Breast epithelium (tissue), 4 donors: ENCODE data around the gene HRNR. TPM values are rescaled to one million over a fixed set of nuclear protein-coding genes. Genes with fewer than 3 reads are reported as not detected.
A peak's percentile ranks its signal among the peaks of the same experiment; 100 is the strongest.

Experiments
- DNase-seq, 2 donors: peaks; one replicate each; pipeline ENCODE4 v3.0.0-alpha.2; 2019; ENCODE audit warnings: low spot score in 2 of 2
- H3K27ac ChIP-seq, 2 donors: fragments of 200-600 bp; sonication (generic) in 1 of 2; one replicate each; pipeline ENCODE4 v1.5.1; 2016 to 2019; ENCODE audit warnings: mild to moderate bottlenecking in 1 of 2
- H3K27me3 ChIP-seq, 2 donors: fragments of 200-600 bp; sonication (generic) in 1 of 2; one replicate each; pipeline versions ENCODE4 v1.5.1 to v1.6.0; 2017 to 2019; ENCODE audit warnings: control low read depth in 1 of 2, mild to moderate bottlenecking in 1 of 2
- H3K36me3 ChIP-seq: fragments of 200-600 bp; one replicate; pipeline ENCODE4 v1.5.1; 2019
- H3K4me1 ChIP-seq, 2 donors: fragments of 200-600 bp; sonication (generic); one replicate each; pipeline ENCODE4 v1.5.1; 2016 to 2019; ENCODE audit warnings: control low read depth in 1 of 2
- H3K4me3 ChIP-seq, 3 donors: fragments of 200-600 bp; sonication (generic); 1 replicate in 2 of 3; 2 replicates in 1 of 3; pipeline ENCODE4 v1.5.1; 2016 to 2019; ENCODE audit warnings: mild to moderate bottlenecking in 3 of 3, moderate library complexity in 2 of 3
- H3K9me3 ChIP-seq, 2 donors: fragments of 200-600 bp; sonication (generic) in 1 of 2; one replicate each; pipeline ENCODE4 v1.5.1; 2016 to 2019; ENCODE audit warnings: control low read depth in 1 of 2
- POLR2A ChIP-seq: fragments of 450-650 bp; IDR thresholded peaks from one replicate; pipeline ENCODE4 v1.6.1; 2016; ENCODE audit warnings: antibody characterized with exemption, mild to moderate bottlenecking, moderate library complexity
- POLR2AphosphoS5 ChIP-seq, 3 donors: sonication (generic); formaldehyde crosslinking; IDR thresholded peaks; one replicate each; pipeline ENCODE4 v1.6.1; 2017; ENCODE audit warnings: antibody characterized with exemption in 3 of 3
- intact Hi-C: fragments of 100-400 bp; cut with DNase I; formaldehyde crosslinking; loops from one replicate; pipeline ENCODE4 v1.15.1; 2023; ENCODE audit warnings: low total_unique reads
- total RNA-seq, 3 donors: library from RNA; depleted of rRNA; stranded (reverse); fragments of >200 nt; gene quantifications; one replicate each; pipeline ENCODE4 v1.1.0, GENCODE V29; 2016
- TF ChIP-seq, protein P1 (sequence below), 3 donors: fragments of 450-650 bp; IDR thresholded peaks; one replicate each; pipeline ENCODE4 v1.5.1; 2016 to 2017; ENCODE audit warnings: antibody characterized with exemption in 3 of 3, mild to moderate bottlenecking in 3 of 3, moderate library complexity in 3 of 3

HRNR gene
- total RNA-seq, 3 donors from 2014 or later = not detected

DNA sequence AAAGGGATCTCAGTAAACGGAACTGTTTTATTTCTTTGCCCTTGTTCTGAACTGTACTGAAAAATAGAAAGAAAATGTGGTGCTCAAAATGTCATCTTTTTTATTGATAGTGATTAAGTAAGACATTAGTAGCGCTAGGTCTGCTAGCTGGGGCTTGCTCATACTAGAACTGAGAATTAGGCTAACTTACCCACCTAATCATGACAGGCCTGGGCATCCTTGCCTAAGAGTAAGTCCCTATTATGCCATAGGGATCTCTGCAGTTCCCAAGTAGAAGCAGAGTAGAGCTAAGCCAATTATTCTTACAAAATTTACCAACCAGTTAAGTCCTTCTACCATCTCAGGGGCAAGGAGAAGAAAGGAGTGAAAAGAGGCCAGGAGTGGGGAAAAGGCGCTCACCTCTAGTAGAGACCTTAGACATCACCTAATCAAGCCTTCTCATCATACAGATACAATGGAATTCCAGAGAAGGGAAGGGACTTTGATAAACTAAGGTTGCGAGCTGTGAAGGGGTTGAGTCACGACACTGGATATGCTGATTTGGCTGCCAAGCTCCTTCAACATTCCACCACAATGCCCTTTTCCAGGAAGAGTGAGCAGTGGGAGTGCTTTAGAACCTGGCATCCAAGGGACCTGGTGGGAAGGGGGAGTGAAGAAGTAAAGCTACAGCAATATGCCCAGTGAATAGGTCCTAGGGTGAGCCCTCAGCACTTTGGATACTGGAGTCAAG is 37.3 kb downstream of the HRNR start:
- TF ChIP-seq, protein P1, sequence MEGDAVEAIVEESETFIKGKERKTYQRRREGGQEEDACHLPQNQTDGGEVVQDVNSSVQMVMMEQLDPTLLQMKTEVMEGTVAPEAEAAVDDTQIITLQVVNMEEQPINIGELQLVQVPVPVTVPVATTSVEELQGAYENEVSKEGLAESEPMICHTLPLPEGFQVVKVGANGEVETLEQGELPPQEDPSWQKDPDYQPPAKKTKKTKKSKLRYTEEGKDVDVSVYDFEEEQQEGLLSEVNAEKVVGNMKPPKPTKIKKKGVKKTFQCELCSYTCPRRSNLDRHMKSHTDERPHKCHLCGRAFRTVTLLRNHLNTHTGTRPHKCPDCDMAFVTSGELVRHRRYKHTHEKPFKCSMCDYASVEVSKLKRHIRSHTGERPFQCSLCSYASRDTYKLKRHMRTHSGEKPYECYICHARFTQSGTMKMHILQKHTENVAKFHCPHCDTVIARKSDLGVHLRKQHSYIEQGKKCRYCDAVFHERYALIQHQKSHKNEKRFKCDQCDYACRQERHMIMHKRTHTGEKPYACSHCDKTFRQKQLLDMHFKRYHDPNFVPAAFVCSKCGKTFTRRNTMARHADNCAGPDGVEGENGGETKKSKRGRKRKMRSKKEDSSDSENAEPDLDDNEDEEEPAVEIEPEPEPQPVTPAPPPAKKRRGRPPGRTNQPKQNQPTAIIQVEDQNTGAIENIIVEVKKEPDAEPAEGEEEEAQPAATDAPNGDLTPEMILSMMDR (IDR thresholded peaks at IDR 0.05) = no peak
- TF ChIP-seq POLR2A = no peak
- TF ChIP-seq POLR2AphosphoS5 (IDR thresholded peaks at IDR 0.05) = no peak
- Histone ChIP-seq H3K27me3 (no peaks in the 10 kb centered on the region), H3K9me3 (no peaks in the 10 kb centered on the region), H3K4me1 (no peaks in the 10 kb centered on the region), H3K27ac (no peak overlapping the region), H3K4me3 (no peak overlapping the region), H3K36me3 (no peaks in the 10 kb centered on the region)
- intact Hi-C loops = no loop called here
- no peak for DNase-seq

DNA sequence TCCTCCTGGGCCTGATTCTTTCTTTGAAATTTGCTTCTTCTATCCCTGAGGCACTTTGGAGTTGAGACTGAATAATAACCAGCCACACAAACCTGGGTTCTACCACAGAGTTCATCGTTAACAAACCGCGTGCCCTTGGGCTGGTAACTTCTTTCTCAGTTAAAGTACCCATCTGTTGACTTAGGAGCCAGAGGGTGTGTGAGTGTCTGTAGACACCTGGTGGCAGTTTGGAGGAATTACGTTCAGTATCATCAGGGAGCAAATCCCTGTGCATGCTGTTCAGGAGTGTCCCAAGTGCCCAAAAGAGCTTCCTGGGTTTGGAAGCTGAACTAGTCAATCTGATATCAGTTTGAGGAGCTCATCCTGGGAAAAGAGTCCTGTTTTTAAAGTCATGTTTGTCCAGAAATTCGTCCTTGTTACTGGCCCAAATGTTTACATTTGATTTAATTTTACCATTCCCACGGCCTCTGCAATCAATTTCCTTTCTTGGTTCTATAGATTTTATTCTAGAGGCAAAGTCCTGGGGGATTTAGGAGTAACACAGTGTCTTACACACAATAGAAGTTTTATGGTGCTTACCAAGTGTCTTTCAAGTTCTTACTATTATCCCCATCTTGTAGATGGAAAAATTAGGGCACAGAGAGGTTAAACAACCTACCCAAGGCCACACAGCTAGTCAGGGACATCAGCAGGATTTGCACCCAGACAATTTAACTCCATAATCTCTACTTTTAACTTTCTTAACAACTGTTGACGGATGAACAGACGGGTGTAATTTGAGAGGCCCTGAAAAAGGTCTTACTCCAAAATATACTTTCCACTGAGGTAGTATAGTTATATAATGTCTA is 38.2 kb downstream of the HRNR start:
- Histone ChIP-seq H3K36me3 (no peaks in the 10 kb centered on the region), H3K27ac (no peak overlapping the region), H3K27me3 (no peaks in the 10 kb centered on the region), H3K4me3 (no peak overlapping the region), H3K9me3 (no peaks in the 10 kb centered on the region), H3K4me1 (no peaks in the 10 kb centered on the region)
- intact Hi-C loops = no loop called here
- TF ChIP-seq POLR2AphosphoS5 (IDR thresholded peaks at IDR 0.05) = no peak
- TF ChIP-seq, protein P1 (IDR thresholded peaks at IDR 0.05) = peak; percentile 80 to 87 (median 86)
- peak in 1 of 2 donors; percentile 41 for DNase-seq

DNA sequence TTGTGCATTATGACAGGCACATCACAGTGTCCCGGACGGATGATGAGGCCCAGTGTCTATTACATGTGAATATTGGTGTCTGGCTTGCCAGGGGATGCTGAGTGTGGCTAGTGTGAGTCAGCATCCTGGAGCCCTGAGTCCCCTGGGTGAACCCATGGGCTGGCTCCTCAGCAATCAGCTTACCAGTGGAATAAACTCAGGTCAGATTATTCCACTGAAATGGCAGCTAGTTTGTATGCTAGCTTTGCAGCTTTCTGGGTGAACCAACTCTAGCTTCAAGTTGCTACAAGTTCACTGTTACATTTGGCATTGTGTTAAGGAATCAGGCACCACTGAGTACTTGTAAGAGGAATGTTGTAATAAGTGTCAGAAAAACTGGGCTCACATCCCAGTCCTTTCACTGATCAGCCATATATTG is 41.0 kb downstream of the HRNR start:
- Histone ChIP-seq H3K27me3 (no peaks in the 10 kb centered on the region), H3K36me3 (no peaks in the 10 kb centered on the region), H3K9me3 (no peaks in the 10 kb centered on the region), H3K4me1 (no peaks in the 10 kb centered on the region), H3K4me3 (no peak overlapping the region), H3K27ac (peak overlapping the region in 1 of 2 donors; percentile 48)
- intact Hi-C loops = loop anchor here (2.0 kb wide), 1 partner anchor 24 kb away; the partner anchor contains the start of gene RPTN
- DNase-seq = peak in 1 of 2 donors; percentile 31
- TF ChIP-seq, protein P1 (IDR thresholded peaks at IDR 0.05) = no peak
- TF ChIP-seq POLR2A (no peak), POLR2AphosphoS5 (IDR thresholded peaks at IDR 0.05) (no peak)

GRCh38 chr1:152182431-152182830 is 41.6 kb downstream of the HRNR start:
- TF ChIP-seq POLR2A (no peak), POLR2AphosphoS5 (IDR thresholded peaks at IDR 0.05) (no peak)
- TF ChIP-seq, protein P1 (IDR thresholded peaks at IDR 0.05) = no peak
- H3K4me1 ChIP-seq = no peaks in the 10 kb centered on the region
- no peak for DNase-seq
- peak overlapping the region in 1 of 2 donors; percentile 3 for H3K27ac ChIP-seq
- intact Hi-C loops = loop anchor here (2.0 kb wide), 1 partner anchor 24 kb away; the partner anchor contains the start of gene RPTN
- H3K9me3 ChIP-seq = no peaks in the 10 kb centered on the region
- no peak overlapping the region for H3K4me3 ChIP-seq
- H3K36me3 ChIP-seq = no peaks in the 10 kb centered on the region
- H3K27me3 ChIP-seq = no peaks in the 10 kb centered on the region

DNA sequence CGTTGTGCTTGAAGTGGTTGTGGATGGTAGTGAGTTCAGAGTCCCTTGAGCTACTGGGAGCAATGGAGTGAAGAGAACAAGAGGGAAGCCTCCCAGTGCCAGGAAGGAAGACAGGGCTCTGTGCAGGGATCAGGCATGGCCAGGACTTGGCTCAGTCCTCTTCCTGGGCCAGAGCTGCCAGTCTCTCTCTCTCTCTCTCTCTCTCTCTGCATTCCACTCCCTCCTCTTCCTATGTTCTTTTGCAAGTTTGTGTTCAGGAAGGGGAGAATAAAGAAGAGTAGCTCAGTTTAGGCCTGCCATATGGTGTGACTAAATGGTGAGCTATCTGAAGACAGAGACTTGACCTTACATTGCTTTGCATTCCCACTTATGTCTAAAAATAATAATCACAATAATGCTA is 44.4 kb downstream of the HRNR start:
- Histone ChIP-seq H3K27me3 (no peaks in the 10 kb centered on the region), H3K36me3 (no peaks in the 10 kb centered on the region), H3K9me3 (no peaks in the 10 kb centered on the region), H3K4me1 (no peaks in the 10 kb centered on the region), H3K27ac (no peak overlapping the region), H3K4me3 (no peak overlapping the region)
- TF ChIP-seq POLR2A = no peak
- TF ChIP-seq, protein P1 (IDR thresholded peaks at IDR 0.05) = no peak
- TF ChIP-seq POLR2AphosphoS5 (IDR thresholded peaks at IDR 0.05) = no peak
- intact Hi-C loops = no loop called here
- DNase-seq = no peak
